Body of pancreas (tissue), 4 donors: ENCODE data around the gene ORC4.

ENCODE experiments used
- POLR2A ChIP-seq, 3 donors: fragments of 450-650 bp; IDR thresholded peaks; one replicate each; pipeline ENCODE4 v1.6.1; 2016; ENCODE audit warnings: antibody characterized with exemption in 3 of 3, mild to moderate bottlenecking in 2 of 3
- TF ChIP-seq, protein P1 (sequence below), 7 experiments: fragments of 450-650 bp in 4 of 7; fragments of 200-600 bp in 3 of 7; sonication (generic) in 3 of 7; IDR thresholded peaks; one replicate each; pipeline ENCODE4 v1.5.1; 2016 to 2019; ENCODE audit warnings: antibody characterized with exemption in 7 of 7

DNA sequence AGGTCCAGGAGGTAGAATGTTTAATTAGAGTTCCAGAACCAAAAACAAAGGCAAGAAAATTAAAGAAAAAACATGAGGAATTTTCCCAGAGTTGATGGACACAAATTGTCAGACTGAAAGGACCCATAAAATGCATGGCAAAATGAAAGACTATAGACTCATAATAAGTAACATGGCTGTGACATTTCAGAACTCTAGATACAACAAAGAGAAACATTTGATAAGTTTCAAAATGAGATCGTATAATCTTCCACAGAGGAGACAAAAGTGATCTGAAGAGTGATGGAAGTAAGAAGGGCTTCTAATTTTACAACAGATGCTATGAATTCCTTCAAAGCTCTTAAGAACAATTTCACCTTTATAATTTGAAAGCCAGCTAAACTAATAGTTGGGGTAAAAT lies 20.4 kb downstream of the ORC4 start:
- TF ChIP-seq, protein P1, sequence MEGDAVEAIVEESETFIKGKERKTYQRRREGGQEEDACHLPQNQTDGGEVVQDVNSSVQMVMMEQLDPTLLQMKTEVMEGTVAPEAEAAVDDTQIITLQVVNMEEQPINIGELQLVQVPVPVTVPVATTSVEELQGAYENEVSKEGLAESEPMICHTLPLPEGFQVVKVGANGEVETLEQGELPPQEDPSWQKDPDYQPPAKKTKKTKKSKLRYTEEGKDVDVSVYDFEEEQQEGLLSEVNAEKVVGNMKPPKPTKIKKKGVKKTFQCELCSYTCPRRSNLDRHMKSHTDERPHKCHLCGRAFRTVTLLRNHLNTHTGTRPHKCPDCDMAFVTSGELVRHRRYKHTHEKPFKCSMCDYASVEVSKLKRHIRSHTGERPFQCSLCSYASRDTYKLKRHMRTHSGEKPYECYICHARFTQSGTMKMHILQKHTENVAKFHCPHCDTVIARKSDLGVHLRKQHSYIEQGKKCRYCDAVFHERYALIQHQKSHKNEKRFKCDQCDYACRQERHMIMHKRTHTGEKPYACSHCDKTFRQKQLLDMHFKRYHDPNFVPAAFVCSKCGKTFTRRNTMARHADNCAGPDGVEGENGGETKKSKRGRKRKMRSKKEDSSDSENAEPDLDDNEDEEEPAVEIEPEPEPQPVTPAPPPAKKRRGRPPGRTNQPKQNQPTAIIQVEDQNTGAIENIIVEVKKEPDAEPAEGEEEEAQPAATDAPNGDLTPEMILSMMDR (IDR thresholded peaks at IDR 0.05), result no peak
- no peak for TF ChIP-seq POLR2A (IDR thresholded peaks at IDR 0.05)
